Astrocyte (in vitro differentiated cells and primary cell): ENCODE results near the gene LINC00237. TPM values are rescaled to one million over a fixed set of nuclear protein-coding genes. Genes with fewer than 3 reads are reported as not detected.
A peak's percentile ranks its signal among the peaks of the same experiment; 100 is the strongest.

Source experiments
- DNase-seq: peaks from one replicate; pipeline ENCODE4 v3.0.0-alpha.2; 2010; ENCODE audit warnings: low read depth
- FAIRE-seq: peaks from 2 replicates; lab custom pipeline; 2011; peaks lifted over from hg19 to GRCh38; lab: Jason Lieb, UNC
- H2AFZ ChIP-seq: 2 replicates; pipeline ENCODE4 v1.6.0; 2012; ENCODE audit warnings: low read depth, low read length, inconsistent platforms
- H3K27ac ChIP-seq: 2 replicates; pipeline ENCODE4 v1.5.1; 2011; ENCODE audit warnings: low read depth, low read length, inconsistent platforms
- H3K27me3 ChIP-seq: 2 replicates; pipeline ENCODE4 v1.6.0; 2011; ENCODE audit warnings: low read length, inconsistent platforms; ENCODE audit not compliant: insufficient read depth
- H3K36me3 ChIP-seq: 2 replicates; pipeline ENCODE4 v1.5.1; 2011; ENCODE audit warnings: low read length, inconsistent platforms; ENCODE audit not compliant: insufficient read depth
- H3K4me1 ChIP-seq: 2 replicates; pipeline ENCODE4 v1.5.1; 2011; ENCODE audit warnings: low read length, inconsistent platforms; ENCODE audit not compliant: insufficient read depth
- H3K4me2 ChIP-seq: 2 replicates; pipeline ENCODE4 v1.6.0; 2012; ENCODE audit warnings: low read length, inconsistent platforms
- H3K4me3 ChIP-seq: 2 replicates; pipeline ENCODE4 v1.5.1; 2011; ENCODE audit warnings: low read depth, mild to moderate bottlenecking, low read length, inconsistent platforms; ENCODE audit not compliant: insufficient read depth
- H3K79me2 ChIP-seq: 2 replicates; pipeline ENCODE4 v1.6.0; 2012; ENCODE audit warnings: mild to moderate bottlenecking, low read length, inconsistent platforms; ENCODE audit not compliant: insufficient read depth
- H3K9ac ChIP-seq: 2 replicates; pipeline ENCODE4 v1.6.0; 2012; ENCODE audit warnings: mild to moderate bottlenecking, low read length, inconsistent platforms
- H3K9me3 ChIP-seq: 2 replicates; pipeline ENCODE4 v1.5.1; 2012; ENCODE audit warnings: low read depth, mild to moderate bottlenecking, low read length, inconsistent platforms; ENCODE audit not compliant: insufficient read depth
- H4K20me1 ChIP-seq: 2 replicates; pipeline ENCODE4 v1.6.0; 2012; ENCODE audit warnings: low read length, inconsistent platforms; ENCODE audit not compliant: insufficient read depth
- H3K27ac Mint-ChIP-seq: one replicate; pipeline ENCODE4 v1.8.0; 2021; ENCODE audit warnings: mild to moderate bottlenecking, mixed read lengths; ENCODE audit not compliant: unreplicated experiment
- H3K27me3 Mint-ChIP-seq: one replicate; pipeline ENCODE4 v1.8.0; 2021; ENCODE audit warnings: low read depth, mixed read lengths; ENCODE audit not compliant: unreplicated experiment
- H3K36me3 Mint-ChIP-seq: one replicate; pipeline ENCODE4 v1.8.0; 2021; ENCODE audit warnings: low read depth, mixed read lengths; ENCODE audit not compliant: unreplicated experiment
- H3K4me1 Mint-ChIP-seq: one replicate; pipeline ENCODE4 v1.8.0; 2021; ENCODE audit warnings: low read depth, mixed read lengths; ENCODE audit not compliant: unreplicated experiment
- H3K4me3 Mint-ChIP-seq: one replicate; pipeline ENCODE4 v1.8.0; 2021; ENCODE audit warnings: mild to moderate bottlenecking, moderate library complexity, mixed read lengths; ENCODE audit not compliant: unreplicated experiment
- H3K9me3 Mint-ChIP-seq: one replicate; pipeline ENCODE4 v1.8.0; 2021; ENCODE audit warnings: mild to moderate bottlenecking, mixed read lengths; ENCODE audit not compliant: unreplicated experiment
- EZH2 ChIP-seq: IDR thresholded peaks from 2 replicates; pipeline ENCODE4 v1.6.1; 2012; ENCODE audit warnings: mild to moderate bottlenecking, low read length, inconsistent platforms; ENCODE audit not compliant: insufficient read depth
- total RNA-seq: library from RNA; stranded (reverse); gene quantifications from 2 replicates; pipeline ENCODE4 v1.2.1, GENCODE V29; 2021
- TF ChIP-seq, protein P1 (sequence below): IDR thresholded peaks from 2 replicates; pipeline ENCODE4 v1.5.1; 2011; ENCODE audit warnings: low read depth, mild to moderate bottlenecking, inconsistent platforms, low read length, moderate library complexity; ENCODE audit not compliant: insufficient read depth

Gene LINC00237
- total RNA-seq, 1 donor from 2014 or later: not detected

DNA sequence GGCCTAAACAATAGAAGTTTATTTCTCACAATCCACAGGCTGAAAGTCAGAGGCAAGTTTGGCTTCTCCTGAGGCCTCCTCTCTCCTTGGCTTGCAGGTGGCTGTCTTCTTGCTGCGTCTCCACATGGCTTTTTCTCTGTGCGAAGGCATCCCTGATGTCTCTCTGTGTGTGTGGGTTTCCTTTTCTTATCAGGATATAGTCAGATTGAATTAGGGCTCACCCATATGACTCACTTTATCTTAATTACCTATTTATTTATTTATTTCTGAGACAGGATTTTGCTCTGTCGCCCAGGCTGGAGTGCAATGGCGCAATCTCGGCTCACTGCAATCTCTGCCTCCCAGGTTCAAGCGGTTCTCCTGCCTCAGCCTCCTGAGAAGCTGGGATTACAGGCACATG, 30.7 kb downstream of the LINC00237 start:
- DNase-seq: no peak
- TF ChIP-seq, protein P1, sequence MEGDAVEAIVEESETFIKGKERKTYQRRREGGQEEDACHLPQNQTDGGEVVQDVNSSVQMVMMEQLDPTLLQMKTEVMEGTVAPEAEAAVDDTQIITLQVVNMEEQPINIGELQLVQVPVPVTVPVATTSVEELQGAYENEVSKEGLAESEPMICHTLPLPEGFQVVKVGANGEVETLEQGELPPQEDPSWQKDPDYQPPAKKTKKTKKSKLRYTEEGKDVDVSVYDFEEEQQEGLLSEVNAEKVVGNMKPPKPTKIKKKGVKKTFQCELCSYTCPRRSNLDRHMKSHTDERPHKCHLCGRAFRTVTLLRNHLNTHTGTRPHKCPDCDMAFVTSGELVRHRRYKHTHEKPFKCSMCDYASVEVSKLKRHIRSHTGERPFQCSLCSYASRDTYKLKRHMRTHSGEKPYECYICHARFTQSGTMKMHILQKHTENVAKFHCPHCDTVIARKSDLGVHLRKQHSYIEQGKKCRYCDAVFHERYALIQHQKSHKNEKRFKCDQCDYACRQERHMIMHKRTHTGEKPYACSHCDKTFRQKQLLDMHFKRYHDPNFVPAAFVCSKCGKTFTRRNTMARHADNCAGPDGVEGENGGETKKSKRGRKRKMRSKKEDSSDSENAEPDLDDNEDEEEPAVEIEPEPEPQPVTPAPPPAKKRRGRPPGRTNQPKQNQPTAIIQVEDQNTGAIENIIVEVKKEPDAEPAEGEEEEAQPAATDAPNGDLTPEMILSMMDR: no peak
- TF ChIP-seq EZH2: no peak
- Histone ChIP-seq H3K27me3 (no peaks in the 10 kb centered on the region), H3K9me3 (no peaks in the 10 kb centered on the region), H3K4me2 (no peak overlapping the region), H2AFZ (no peak overlapping the region), H3K4me3 (no peak overlapping the region), H3K36me3 (no peaks in the 10 kb centered on the region), H4K20me1 (no peaks in the 10 kb centered on the region), H3K4me1 (no peaks in the 10 kb centered on the region), H3K79me2 (no peaks in the 10 kb centered on the region), H3K9ac (no peak overlapping the region), H3K27ac (no peak overlapping the region)
- no peaks in the 10 kb centered on the region for H3K36me3 Mint-ChIP-seq
- no peak overlapping the region for H3K4me3 Mint-ChIP-seq
- no peak overlapping the region for H3K27ac Mint-ChIP-seq
- no peaks in the 10 kb centered on the region for H3K4me1 Mint-ChIP-seq
- no peaks in the 10 kb centered on the region for H3K9me3 Mint-ChIP-seq
- FAIRE-seq: no peak
- peaks cover 4% of the 10 kb centered on the region for H3K27me3 Mint-ChIP-seq

GRCh38 chr20:21074605-21075336, 31.4 kb downstream of the LINC00237 start:
- Histone ChIP-seq H3K4me1 (no peaks in the 10 kb centered on the region), H3K27me3 (no peaks in the 10 kb centered on the region), H2AFZ (no peak overlapping the region), H3K27ac (no peak overlapping the region), H3K4me2 (no peak overlapping the region), H3K79me2 (no peaks in the 10 kb centered on the region), H3K36me3 (no peaks in the 10 kb centered on the region), H3K4me3 (no peak overlapping the region), H3K9ac (no peak overlapping the region), H3K9me3 (no peaks in the 10 kb centered on the region), H4K20me1 (no peaks in the 10 kb centered on the region)
- H3K4me3 Mint-ChIP-seq: no peak overlapping the region
- H3K27me3 Mint-ChIP-seq: peaks cover 4% of the 10 kb centered on the region
- no peak overlapping the region for H3K27ac Mint-ChIP-seq
- no peaks in the 10 kb centered on the region for H3K36me3 Mint-ChIP-seq
- H3K4me1 Mint-ChIP-seq: no peaks in the 10 kb centered on the region
- peak; percentile 10 for DNase-seq
- no peaks in the 10 kb centered on the region for H3K9me3 Mint-ChIP-seq
- FAIRE-seq: no peak
- no peak for TF ChIP-seq EZH2
- TF ChIP-seq, protein P1: no peak

- H3K36me3 ChIP-seq: no peaks in the 10 kb centered on the region
- no peak overlapping the region for H3K4me3 ChIP-seq
- peaks cover 2% of the 10 kb centered on the region for H3K9me3 Mint-ChIP-seq
- no peaks in the 10 kb centered on the region for H3K4me1 ChIP-seq
- no peaks in the 10 kb centered on the region for H3K36me3 Mint-ChIP-seq
- H2AFZ ChIP-seq: no peak overlapping the region
- no peak overlapping the region for H3K4me3 Mint-ChIP-seq
- no peaks in the 10 kb centered on the region for H3K4me1 Mint-ChIP-seq
- H3K27ac Mint-ChIP-seq: no peak overlapping the region
- H3K4me2 ChIP-seq: no peak overlapping the region
- H3K9me3 ChIP-seq: no peaks in the 10 kb centered on the region
- TF ChIP-seq, protein P1: no peak
- no peak for TF ChIP-seq EZH2
- no peaks in the 10 kb centered on the region for H3K79me2 ChIP-seq
- H3K27ac ChIP-seq: no peak overlapping the region
- no peak overlapping the region for H3K9ac ChIP-seq
- no peaks in the 10 kb centered on the region for H4K20me1 ChIP-seq
- FAIRE-seq (no peak), DNase-seq (no peak)
- no peaks in the 10 kb centered on the region for H3K27me3 Mint-ChIP-seq
- H3K27me3 ChIP-seq: no peaks in the 10 kb centered on the region
Measured at GRCh38 chr20:21067255-21067654, 38.9 kb downstream of the LINC00237 start.
